GM18909 (cell line): Measurements from ENCODE around the gene ANTXR2.
"Not testable (repeated sequence)": the region's sequence is repeated elsewhere in the genome, so short reads cannot be mapped to it uniquely, and the experiment has no call there.

Experiments
- ATAC-seq: cut with Tn5 transposase; IDR thresholded peaks from one replicate; pipeline ENCODE4 v1.9.1; 2021; ENCODE audit warnings: mild to moderate bottlenecking; ENCODE audit not compliant: unreplicated experiment, poor library complexity

The ANTXR2 gene

DNA sequence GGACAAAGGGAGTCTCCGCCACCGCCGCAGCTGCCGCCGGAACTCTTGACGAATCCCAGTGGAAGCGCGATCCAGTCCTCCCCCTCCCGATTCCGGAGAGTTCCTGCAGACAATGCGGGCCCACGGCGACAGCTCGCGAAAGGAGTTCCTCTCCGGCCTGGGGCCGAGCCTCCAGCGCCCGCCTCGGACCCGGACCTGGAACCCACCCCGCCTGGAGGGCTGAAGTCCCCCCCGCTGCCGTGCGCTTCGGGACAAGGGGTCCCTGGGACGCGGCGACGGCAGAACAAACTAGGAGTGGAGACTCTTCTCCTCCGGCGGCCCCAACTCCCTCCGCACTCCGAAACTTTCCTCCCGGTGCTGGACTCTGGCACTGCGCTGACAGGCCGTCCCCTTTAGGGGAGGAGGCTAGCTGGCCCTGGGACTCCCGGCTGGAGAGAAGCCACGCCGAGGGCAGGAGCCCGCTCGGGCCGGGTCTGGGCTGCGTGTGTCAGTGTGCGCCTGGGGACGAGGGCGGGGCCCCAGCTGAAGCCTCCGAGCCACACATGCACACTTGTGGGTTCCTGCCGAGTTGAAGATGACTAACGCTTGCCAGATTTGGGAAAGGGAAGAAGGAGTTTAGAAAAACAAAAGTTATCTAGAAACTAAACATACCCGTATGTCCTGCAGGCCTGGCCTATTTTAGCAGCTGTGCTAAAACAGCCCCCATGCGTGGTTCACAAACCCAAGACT is at the start of gene ANTXR2:
ANTXR2 (minus strand) TSS at position 486 of the 729 bp plus-strand sequence. CDS start 669 bp downstream, outside the sequence.
- peak; percentile 72 for ATAC-seq

GRCh38 chr4:80121815-80122214 is 48.8 kb upstream of the ANTXR2 start:
- ATAC-seq: not testable (repeated sequence)

GRCh38 chr4:80119620-80120019 is 46.6 kb upstream of the ANTXR2 start:
- not testable (repeated sequence) for ATAC-seq

- ATAC-seq: no peak
These were observed 43.5 kb upstream of the ANTXR2 start for GRCh38 chr4:80116516-80116915.

DNA sequence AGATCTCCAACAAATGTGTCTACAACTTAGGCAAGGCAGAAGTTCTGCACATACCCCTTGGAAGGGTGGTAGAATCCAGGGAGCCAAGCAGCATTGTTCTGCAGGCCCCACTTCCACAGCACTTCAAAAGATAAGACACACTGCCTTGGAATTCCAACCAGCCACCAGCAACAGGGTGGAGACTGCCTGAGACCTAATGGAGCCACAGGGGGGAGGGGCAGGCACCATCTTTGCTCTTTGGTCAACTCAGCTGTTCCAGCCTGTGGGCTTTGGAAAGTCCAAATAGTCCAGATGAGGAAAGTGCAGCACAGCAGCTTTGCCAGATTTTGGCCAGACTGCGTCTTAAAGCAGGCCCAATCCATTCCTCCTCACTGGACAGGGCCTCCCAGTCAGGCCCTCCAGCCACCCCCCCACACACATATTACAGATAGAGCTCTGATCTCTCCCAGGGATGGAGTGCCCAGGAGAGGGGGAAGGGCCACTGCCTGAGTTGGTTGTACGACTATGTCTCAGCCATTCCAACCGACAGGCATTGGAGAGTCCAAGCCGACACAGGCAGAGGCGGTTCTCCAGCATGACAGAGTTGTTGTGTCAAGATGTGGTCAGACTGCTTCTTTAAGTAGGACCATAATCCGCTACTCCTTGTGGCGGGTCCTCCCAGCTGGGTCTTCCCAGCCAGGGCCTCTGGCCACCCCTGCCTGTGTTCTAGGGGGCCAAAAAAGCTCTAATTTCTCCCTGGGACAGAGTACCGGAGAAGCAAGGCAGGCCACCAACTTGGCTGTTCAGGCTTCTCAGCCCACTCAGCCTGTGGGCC is 42.5 kb upstream of the ANTXR2 start:
- no peak for ATAC-seq

- ATAC-seq: no peak
These were observed 41.8 kb upstream of the ANTXR2 start for GRCh38 chr4:80114732-80115265.

GRCh38 chr4:80113615-80114014 is 40.6 kb upstream of the ANTXR2 start:
- ATAC-seq: no peak

DNA sequence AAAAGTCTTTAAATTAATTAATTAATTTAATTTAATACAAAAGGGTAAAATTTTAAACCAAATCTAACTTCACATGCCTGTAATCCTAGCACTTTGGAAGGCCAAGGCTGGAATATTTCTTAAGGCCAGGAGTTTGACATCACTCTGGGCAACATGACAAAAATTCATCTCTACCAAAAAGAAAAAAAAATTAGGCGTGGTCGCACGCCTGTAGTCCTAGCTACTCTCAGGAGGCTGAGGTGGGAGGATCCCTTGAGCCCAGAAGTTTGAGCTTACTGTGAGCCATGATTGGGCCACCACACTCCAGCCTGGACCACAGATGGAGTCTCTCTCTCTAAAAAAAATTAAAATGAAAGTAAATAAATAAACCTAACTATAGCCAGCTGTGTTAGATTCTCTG is 39.2 kb upstream of the ANTXR2 start:
- no peak for ATAC-seq

GRCh38 chr4:80111276-80111675 is 38.2 kb upstream of the ANTXR2 start:
- ATAC-seq: no peak

GRCh38 chr4:80107374-80107773 is 34.3 kb upstream of the ANTXR2 start:
- ATAC-seq: no peak

DNA sequence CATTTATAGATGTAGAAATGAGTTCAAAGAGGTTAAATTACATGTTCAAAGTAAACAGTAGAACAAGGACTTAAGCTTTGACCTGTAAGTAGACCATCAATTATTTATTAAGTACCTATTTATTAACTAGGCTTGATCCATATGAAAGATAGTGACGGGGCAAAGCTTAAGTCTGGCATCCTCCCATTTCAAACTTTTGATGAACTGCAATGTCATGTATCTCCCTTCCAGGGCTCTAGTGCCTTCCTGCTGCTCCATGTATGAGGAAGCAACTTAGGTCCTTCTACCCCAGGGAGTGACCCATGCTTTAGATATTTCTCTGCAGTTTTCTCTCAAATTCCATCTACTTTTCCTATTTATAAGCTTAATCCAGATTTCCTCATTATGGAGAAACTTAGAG is 31.9 kb upstream of the ANTXR2 start:
- no peak for ATAC-seq

DNA sequence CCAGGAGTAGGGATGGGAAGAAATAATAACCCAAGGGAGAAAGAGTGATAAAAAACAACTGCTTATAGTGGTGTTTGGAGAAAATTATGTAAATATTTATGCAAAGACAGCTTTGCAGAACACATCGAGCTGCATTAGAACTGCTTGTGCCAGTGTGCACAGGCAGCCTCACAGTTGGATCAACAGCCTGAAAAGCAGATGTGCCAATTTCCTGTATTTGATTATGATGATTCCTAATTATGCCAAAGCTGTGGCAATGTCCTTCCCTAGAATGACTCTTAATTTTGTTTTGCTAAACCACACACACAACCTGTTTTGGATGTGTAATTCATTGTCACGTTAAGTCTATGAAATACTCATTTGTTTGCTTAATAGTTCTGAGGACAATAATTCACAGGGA is 30.6 kb upstream of the ANTXR2 start:
- no peak for ATAC-seq

DNA sequence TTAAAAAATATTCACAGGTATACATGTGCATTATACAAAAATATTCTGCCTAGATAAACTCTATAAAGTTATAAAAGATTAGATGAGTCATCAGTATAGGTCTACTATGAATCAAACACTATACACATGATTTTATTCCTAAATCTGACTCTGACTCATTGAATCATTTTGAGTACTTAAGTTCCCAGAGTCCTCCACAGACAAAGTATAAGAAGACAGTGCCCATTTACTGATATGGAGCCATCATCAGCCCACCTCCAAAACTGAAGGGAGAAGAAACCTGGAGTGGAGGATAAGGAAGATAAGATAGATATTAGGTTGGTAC is 28.7 kb upstream of the ANTXR2 start:
- no peak for ATAC-seq

DNA sequence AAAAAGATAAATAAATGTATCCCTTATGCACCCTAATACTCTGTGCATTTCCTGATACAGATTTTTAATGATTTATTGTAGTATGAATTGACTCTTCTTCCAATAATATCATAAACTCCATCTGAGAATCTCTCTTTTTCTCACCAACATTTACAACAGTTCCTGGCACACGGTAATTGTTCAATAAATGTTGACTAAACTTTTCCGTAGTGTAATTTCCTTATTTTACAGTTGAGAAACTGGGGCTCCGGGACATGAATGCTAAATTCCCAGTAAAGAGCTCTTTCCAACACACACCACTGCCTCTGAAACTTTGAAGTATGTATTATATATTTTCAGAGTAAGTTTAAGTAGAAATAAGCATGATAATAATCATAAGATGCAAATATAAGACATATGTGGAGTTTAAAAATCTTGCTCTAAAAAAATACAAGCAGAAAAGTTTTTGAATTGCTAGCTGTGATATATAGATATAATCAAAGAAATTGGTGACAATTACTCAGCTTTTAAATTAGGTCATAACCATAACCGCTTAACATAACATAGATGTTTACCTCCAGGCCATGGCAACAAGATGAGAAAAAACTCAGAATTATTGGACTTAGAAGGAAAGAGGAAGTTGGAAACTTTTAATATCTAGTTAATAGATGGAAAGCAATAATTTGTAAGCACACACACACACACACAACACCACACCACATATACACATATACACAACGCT is 28.2 kb upstream of the ANTXR2 start:
- ATAC-seq: no peak

DNA sequence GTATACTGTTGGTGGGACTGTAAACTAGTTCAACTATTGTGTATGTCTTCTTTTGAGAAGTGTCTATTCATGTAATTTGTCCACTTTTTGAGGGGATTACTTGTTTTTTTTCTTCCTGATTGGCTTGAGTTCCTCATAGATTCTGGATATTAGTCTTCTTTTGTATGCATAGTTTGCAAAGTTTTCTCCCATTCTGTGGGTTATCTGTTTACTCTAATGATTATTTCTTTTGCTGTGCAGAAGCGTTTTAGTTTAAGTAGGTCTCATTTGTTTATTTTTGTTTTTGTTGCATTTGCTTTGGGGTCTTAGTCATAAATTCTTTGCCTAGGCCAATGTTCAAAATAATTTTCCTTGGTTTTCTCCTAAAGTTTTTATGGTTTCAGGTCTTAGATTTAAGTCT is 26.6 kb upstream of the ANTXR2 start:
- ATAC-seq: no peak

DNA sequence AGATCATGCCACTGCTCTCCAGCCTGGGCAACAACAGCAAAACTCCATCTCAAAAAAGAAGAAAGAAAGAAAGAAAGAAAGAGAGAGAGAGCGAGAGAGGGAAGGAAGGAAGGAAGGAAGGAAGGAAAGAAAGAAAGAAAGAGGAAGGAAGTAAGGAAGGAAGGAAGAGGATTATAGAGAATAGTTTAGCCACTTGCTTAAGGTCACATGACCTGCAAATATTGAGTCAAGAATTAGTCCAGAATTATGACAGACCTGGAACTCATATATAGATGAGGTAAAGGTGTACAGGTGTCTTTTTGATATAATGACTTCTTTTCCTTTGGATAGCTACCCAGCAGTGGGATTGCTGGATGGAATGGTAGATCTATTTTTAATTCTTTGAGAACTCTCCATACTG is 25.6 kb upstream of the ANTXR2 start:
- ATAC-seq: no peak

GRCh38 chr4:80097400-80098177 is 24.6 kb upstream of the ANTXR2 start:
- ATAC-seq: no peak

GRCh38 chr4:80096175-80096850 is 23.3 kb upstream of the ANTXR2 start:
- ATAC-seq: no peak

DNA sequence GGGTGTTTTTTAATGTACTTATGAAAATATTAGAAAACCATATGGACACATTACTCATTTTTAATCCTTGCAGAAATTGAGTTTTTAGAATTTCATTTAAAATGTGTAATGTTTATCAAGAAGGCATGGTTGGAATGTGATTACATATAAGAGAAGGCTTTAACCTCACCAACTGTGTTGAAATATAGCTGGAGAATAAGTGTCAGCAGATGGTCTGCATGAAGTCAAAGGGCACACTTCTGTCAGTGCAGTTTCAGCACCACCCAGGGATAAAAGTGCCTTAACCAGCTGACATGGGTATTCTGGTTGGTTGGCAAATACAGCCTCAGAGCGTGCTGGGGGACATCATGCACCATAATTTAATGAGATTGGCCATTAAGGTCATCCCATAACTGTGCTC is 21.2 kb upstream of the ANTXR2 start:
- ATAC-seq: no peak

- ATAC-seq: no peak
These were observed 20.5 kb upstream of the ANTXR2 start for GRCh38 chr4:80093563-80093962.
